CD4-positive, alpha-beta T cell treated with Interleukin-1 beta for 1 hour (primary cell): ENCODE data around the gene FBF1.

Experiments
- DNase-seq, 2 donors: peaks; one replicate each; pipeline ENCODE4 v3.0.0-alpha.2; 2020 to 2022

FBF1 gene

DNA sequence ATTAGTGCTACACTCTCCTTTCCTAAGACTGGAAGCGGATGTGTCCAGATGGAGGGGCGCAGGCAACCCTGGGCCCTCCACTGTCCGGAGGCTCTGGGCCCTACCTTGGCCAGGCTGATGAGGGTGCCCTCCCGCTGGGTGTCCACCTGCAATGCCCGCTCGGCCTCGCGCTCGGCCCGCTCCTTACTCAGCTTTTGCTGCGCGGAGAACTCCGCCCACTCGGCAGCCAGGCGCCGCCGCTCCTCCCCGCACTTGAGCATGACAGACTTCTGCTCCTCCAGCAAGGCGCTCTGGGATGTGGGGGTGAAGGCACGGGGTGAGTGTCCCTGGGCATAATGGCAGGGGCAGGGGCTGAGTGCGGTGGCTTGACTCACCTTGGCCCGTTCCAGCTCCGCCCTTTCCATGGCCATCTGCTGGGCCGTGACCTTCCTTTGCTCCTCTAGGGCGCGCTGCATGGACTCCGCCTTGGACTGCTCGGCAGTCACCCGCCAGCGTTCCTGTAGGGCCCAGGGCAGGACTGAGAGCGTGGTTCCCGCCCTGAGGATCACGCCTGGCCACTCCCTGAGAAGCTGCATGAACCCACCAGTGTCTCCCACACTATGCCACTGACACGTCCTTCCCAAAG is 26.1 kb downstream of the FBF1 start:
- DNase-seq = no peak

DNA sequence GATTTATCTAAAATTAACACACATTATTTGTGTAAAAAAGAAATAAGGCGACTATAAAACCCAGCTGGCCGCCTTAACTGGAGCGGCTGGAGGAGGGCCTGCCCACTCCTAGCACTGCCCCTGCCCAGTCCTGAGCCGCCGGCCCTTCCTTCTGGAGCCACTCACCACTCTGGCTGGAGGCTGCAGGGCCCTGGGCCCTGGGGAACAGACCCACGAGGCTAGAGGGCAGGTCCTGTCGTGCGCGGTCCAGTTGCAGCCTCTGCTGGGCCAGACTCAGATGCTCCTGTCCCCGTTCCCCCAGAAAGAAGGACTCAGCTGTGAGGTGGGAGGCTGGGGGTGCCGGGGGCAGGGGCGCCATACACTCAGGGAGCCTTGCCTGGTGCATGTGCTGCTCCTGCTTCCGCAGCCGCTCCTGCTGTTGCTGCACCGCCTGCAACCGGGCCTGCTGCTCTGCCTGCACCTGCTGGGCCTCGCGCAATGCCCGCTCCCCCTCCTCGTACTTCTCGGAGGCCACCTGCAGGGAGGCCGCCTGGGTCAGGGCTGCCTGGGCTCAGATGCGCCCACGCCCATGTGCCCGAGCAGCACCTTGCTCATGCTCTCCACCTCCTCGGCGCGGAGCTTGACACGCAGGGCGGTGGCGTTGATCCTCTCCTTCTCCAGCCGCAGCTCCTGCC is 27.2 kb downstream of the FBF1 start:
- DNase-seq = no peak

DNA sequence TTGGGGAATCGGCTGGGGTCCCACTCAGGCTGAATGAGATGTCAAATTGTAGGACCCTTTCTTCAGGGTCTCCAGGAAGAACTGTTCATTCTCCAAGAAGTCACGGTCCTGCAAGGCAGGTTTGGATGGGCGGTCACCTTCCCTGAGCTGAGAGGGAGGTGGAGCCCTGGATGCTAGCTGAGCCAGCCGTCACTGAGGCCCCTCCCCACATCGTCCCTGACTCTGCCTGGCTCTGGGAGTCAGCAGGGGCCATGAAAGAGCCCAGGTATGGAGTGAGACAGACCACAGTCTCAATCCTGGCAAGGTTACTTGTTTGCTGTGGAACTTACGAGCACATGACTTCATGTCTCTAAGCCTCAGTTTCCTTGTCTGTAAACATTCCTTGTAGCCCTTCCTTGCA is 30.1 kb downstream of the FBF1 start:
- DNase-seq = no peak

DNA sequence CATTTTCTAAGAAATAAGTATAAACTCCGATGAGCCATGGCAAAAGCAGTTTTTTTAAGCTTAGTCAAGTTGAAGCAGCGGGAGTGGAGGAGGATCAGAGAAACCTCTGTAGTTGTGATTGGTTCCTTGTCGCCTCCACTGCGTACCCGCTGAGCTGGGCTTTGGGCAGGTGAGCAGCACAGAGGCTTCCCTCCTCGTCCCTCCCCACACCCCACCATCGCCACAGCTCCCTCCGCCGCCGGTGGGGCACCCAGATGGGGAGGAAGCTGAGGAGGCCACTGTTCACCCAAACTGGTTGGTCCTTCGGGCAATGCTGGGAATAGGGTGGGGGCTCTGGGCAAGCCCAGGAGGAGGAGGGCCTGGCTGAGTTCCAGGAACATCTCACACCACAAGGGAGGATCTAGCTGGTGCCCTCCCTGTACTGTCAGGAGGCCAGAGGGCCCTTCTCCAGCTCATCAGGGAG is 31.0 kb downstream of the FBF1 start:
- DNase-seq = no peak

DNA sequence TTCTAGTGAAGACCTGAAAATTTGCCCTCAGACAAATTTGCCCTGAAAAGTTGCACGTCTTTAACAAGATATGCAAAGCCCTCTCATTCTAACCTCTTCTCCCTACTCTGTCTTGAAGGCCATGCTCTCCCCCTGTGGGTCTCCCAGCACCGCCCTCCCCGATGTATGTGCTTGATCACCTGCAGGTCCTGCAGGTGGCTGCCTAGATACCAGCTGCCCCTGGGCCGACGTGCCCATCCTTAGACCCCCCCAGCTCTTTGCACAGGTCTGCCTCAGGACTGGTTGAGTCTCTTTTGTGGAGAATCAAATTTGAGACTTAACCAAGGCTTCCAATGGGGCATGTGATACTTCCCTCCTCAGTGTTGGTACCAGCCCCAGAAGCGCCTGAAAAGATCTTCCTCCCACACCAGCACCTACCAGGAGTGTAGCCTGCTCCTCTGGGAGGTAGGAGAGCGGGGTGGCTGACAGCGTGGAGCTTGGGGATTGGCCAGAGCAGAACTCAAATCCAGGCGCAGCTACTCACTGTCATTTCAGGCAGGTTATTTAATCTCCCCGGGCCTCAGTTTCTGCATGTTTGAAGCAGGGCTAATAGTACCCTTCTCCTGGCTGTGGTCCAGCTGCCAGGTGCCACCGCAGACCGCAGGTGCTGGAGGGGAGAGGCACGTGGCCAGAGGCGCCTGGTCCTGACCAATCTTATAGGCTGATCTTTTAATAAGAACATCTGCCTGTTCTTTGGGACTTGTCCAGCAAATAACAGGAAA is 31.6 kb downstream of the FBF1 start:
- no peak for DNase-seq

DNA sequence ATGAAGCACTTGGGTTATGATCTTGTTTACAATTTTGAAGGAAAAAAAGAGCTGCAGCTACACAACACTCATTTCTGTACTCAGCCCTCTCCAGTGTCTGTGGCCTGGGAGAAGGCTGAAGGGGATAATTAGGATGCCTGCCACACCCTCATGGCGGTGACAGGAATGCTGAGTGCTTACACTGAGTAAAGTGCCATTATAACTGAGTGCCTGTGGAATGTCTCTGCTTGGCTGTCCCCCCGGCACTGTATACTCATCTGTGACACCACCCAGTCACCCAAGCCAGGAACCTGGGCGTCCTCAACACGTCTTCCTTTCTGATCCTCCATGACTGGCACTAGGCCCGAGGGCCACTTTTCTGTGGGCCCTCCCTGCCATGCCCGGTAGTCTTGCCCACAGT is 32.6 kb downstream of the FBF1 start:
- no peak for DNase-seq

DNA sequence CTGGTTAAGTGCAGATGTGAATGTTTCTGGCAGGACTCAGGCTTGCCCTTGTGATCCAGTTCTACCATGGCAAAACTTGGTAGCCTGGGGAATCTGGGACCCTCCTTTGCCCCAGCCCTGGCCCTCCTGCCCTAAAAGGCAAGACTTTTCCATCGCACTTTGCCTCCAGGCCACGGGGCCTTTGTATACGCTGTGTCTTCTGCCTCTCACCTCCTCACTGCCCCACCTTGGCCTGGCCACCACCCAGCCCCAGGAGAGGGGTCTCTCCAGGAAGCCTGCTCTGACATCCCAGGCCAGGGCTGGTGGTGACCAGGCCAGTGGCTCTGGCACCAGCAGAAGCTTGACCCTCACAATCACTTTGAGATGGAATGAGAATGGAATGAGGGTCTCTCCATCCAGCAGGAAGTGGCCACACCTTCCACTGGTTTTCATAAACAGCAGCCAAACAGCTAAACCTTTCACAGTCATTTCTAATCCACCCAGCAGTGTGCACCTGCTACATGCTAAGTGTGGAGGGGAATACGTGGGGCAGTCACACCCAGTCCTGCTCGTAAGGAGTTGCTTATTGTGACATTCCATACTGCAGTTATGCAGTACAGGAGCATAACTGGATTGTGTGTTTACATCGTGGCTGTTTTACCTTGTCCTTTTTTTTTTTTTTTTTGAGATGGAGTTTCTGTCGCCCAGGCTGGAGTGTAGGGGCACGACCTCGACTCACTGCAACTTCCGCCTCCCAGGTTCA is 34.5 kb downstream of the FBF1 start:
- DNase-seq = no peak

DNA sequence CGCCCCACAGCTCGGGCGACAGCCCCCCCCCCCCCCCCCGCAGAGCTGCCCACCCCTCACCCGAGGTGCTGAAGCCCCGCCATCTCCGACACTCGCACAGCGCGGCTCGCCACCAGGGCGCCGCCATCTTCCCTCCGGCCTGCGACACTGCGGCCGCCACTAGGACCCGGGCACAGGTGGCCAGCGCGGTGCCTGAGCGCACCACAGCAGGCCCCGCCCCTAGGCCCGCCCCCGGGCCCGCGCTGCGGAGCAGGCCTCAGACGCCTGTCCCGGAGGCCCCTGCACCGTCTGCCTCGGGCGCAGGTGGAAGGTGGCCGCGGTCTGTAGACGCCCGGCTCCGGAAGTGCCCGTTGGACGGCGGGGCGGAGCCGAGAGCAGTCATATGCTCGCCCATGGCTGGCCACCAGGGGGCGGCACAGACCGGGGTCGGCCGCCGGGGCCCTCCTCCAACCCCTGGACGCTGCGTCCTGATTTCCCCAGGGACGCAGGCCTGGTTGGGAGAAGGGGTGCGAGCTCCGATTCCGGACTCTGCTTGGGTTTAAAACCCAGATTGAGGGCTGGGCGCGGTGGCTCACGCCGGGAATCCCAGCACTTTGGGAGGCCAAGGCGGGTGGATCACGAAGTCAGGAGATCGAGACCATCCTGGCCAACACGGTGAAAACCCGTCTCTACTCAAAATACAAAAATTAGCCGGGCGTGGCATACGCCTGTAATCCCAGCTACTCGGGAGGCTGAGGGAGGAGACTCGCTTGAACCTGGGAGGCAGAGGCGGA is 35.9 kb downstream of the FBF1 start, which contains the start of gene MRPL38:
Gene MRPL38, minus strand, starts transcription at position 136 of the 773 bp plus-strand sequence. Its CDS starts 9 bp downstream, at position 127.
- DNase-seq = peak; percentile 95 to 98

DNA sequence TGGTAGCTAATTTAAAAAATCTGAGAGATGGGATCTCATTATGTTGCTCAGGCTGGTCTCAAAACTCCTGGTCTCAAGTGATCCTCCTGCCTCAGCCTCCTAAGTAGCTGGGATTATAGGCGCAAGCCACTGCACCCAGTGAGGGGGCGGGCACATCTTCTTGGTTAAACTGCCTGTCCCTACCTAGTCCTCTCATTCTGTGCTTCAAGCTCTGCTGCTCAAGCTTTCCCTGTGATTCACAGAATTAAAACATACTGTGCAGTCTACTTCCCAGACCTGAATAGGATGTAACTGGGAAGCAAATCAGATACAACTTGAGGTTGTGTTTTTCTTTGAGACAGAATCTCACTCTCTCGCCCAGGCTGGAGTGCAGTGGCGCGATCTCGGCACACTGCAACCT is 38.4 kb downstream of the FBF1 start:
- no peak for DNase-seq

DNA sequence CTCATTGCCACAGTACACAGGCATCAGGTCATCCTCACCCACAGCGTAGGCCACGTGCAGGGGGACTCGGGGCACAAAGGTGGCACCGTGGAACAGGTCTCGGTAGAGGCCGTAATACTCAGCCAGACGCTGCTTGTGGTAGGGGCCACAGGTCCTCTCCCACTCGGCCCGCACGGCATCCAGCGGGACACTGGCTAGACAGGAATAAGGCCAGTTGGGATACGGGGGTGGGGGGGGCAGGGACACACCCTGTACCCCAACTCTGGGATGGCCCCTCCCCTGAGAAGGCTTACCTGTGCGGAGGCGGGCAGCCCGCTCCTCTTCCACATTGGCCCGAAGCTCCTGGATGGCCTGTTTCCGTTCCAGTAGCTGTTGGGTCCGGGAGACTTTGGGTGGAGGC is 39.1 kb downstream of the FBF1 start:
- DNase-seq = no peak

DNA sequence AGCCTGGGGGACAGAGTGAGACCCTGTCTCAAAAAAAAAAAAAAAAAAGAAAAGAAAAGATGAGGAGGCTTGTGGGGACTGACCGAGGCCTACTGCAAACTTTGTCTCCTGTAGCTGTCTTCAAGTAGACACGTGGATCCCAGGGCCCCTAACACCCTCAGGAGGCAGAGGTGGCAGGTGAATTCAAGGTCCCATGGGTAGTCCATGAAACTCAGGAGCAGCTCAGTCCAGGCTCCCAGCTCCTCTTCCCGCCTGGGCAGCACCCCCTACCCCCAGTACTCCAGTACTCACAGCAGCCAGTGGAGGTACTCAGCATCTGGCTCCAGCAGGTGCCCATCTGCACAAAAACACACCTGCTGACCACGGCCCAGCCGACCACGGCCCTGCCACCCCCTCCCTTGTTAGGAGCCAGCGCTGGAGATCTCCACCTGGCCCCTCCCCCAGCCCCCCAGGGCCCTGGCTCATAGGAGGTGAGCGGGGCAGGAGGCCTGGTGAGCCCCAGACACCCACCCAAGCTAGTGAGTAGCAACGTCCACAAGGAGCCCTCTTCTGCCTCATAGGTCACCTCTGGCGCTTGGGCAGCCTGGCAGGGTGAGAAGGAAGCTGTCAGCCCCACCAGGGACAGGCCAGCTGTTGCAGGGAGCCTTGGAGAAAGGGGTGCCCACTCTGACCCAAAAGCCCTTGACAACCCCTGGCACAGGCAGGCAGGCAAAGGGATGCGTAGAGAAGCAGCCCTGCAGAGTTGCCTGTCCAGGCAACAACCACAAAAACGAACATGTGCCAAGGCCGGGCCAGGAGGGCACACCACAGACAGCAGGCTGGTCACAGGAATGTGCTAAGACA is 39.9 kb downstream of the FBF1 start:
- DNase-seq = no peak

DNA sequence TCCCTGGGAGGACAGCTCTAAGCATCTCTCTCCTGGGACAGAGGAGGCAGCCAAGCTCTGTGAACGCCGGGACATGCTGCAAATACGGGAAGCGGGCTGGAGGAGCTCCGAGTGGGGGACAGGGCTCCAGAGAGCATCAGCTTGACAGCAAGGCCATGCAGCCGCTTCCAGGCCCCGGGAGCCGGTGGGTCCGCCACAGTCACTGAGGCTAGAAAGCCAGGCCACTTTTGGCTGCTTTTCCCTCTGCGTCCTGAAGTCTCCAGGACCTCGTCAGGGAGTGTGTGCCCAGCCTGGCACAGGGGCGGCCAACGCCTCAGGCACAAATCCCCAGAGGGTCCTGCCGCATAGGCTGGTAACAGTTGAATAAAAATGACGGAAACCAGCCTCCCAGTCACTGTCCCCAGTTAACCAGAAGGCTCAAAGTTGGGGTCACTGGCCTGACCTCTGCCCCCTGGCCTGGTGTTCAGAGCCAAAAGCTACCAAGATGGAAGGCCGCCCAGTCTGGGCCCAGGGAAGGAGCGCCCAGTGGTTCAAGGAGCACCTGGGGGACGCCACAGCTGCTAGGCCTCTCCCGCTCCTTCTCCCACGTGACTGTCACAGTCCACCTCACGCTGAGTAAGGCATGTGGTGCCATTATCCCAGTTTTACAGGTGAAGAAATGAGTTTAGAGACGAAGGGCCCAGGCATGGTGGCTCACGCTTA is 40.9 kb downstream of the FBF1 start:
- DNase-seq = no peak

DNA sequence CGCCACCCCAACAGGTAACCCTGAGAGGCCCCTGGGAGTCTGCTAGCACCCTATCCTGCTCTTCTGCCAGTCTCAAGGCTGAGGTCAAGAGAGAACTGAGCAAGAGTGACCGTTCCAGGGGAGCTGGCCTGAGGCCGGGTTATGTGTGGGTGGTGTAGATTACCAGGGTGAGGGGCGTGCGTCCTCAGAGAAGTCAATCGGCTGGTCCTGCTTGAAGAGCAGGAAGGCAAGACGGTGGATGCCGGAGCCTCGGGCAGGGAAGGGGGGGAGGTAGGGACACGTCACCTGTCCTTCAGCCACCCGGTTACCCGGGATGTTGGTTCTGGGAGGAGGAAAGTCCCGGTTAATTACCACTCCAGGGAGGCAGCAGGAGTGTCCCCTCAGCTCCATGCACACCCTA is 41.5 kb downstream of the FBF1 start:
- DNase-seq = no peak

DNA sequence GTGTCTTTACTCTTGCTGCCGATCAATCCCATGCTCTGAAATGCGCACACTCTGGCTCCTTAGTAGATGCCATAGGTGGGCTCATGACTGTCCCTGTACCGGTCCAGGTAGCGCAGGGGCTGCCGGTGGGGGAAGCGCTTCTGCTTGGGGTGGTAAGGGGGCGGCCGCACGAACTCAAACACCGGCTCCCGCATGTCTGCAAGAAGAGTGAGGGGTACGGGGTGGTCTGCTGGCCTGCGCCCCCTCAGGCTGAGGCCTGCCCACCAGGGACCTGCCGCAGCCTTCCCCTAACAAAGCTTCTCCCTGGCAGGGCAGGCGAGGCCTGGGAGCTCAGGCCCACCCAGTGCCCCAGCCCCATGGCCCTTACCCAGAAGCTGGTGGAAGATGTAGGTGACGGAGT is 42.1 kb downstream of the FBF1 start:
- DNase-seq = no peak

DNA sequence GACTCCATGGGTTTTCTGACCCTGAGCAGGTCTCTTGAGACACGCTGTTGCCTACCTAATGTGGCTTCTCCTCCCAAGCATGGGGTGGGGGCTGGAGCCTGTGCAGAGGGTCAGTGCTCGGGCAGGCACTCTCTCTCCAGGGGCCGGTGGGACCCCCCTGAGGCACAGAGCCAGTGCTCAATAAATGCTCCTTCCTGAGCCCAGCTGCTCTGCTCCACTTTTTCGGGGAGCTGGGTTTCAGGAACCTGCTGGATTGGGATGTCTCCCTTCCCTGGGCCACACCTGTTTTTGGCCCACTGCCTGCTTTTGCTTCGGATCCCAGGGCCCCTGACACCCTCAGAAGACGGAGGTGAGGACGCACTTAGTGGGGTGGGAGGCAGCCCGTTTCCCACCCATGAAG is 42.8 kb downstream of the FBF1 start:
- no peak for DNase-seq

DNA sequence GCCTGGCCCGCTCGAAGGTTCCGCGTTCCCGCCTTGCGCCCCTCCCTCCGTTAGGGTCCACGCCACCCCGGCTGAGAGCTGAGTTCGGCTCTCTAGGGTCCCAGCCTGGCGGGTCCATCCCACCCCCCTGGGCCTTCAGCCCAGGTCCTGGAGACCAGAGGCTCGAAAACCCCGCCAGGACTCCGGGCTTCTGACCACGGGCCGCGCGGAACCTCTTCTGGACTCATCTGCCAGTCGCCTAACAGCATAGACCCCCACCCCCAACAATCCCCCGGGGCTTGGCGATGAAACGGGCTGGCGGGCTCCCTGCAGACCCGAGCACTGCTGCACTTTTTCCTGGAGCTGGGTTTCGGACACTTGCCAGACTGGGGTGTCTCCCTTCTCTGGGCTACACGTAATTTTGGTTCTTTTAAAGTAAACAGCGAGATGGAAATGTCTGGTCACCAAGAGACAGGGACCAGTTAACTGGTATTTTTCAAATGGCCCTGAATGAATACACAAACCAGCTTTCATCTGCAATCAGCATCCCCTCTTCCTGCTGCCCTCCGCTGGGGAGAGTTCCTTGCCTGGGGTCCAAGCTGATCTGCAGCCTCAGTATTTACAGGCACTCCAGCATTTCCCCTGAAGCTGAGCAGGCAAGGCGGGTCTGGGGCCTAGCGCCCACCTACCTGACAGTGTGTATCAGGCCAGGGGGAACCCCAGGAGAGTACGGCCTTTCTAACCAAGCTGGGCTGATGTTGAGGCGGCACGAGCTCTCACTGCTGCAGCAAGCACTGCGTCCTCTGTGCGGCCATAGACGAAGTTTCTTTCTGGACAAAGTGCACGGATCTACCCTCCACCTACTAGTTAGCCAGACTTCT is 43.5 kb downstream of the FBF1 start:
- no peak for DNase-seq

DNA sequence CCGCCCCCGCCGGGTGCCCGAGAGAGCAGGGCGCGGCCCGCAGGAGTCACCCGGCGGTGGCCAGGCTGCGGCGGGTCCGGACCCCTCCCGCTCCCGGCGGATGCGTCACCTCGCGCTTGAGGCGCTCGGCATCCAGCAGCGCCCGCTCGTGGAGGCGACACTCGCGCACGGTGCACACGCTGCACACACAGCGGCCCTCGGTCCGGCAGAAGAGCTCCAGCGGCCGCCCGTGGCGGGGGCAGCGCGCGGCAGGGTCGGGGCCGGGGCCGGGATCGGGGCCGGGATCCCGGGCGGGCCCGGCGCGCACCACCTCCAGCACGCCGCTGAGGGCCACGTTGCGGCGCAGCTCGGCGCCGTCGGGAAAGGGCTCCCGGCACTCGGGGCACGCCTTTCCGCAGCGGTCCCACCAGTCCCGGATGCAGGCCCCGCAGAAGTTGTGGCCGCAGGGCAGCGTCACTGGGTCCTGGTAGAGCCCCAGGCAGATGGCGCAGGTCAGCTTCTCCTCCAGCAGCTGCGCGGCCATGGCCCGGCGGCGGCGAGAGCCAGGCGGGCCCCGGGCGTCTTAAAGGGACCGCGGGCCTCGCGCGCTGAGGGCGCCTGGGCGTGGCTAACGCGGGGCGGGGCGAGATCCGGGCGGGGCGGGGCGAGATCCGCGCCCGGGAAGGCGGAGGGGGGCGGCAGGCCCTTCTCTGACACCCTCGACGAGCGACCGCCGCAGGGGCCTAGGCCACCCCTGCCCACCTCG is 44.3 kb downstream of the FBF1 start, which contains the start of gene TRIM65:
Gene TRIM65, minus strand, starts transcription at position 537 of the 745 bp plus-strand sequence. Its CDS starts 14 bp downstream, at position 523.
- peak; percentile 81 to 83 for DNase-seq

DNA sequence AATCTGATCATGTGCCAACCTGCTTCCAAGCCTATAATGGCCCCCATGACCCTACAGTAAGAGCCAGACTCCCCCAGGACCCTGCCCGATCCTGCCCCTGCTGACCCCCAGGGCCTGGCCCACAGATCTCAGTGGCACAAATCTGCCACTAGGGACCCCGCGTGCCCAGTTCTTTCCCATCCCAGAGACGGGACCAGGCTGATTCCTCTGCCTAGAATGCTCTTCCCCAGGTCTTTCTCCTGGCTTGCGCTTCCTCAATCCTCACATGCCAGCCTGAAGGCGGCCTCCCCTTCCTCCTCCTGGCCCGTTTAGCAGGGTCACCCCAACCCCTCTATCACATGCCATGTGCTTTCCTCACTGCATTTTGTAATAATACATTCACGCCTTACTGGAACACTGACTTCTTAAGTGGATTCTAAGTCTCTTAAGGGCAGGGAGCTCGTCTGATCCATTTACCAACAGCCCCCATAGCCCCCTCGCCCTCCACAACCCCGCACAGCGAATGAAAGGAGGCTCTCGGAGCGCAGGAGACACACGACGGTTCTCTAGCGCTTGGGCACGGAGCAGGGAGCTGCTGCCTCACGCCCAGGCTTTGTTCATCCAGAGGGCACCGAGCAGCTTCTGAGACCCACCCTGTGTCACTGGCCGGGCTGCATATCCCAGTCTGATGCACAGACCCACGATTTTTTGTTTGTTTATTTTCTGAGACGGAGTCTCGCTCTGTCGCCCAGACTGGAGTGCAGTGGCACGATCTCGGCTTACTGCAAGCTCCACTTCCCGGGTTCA is 45.3 kb downstream of the FBF1 start:
- no peak for DNase-seq
